ENCODE results near the gene TBC1D25.
A peak's percentile ranks its signal among the peaks of the same experiment; 100 is the strongest.

The TBC1D25 gene

GRCh38 chrX:48584698-48585097 is 45.2 kb downstream of the TBC1D25 start:
- DNase-seq, result no peak
- H3K27me3 ChIP-seq (ENCODE audit: control insufficient read depth in 1 of 2, insufficient read depth in 1 of 2, low read length in 2 of 2), result no peaks in the 10 kb centered on the region
- no peak overlapping the region for H2AFZ ChIP-seq (ENCODE audit: low read depth, low read length)
- H2AK5ac ChIP-seq (ENCODE audit: low read length, severe bottlenecking), result no peak overlapping the region
- no peaks in the 10 kb centered on the region for H3K79me1 ChIP-seq (replicated peaks; ENCODE audit: low read length, poor library complexity, severe bottlenecking)
- H3K9me3 ChIP-seq (ENCODE audit: control insufficient read depth, low read length), result no peaks in the 10 kb centered on the region
- peaks cover 0 to 6% of the 10 kb centered on the region in 2 experiments for H3K36me3 ChIP-seq (ENCODE audit: control insufficient read depth in 1 of 2, insufficient read depth in 2 of 2, low read depth in 1 of 2, low read length in 2 of 2)
- H3K4me3 ChIP-seq (ENCODE audit: insufficient read depth in 1 of 2, low read depth in 1 of 2, low read length in 2 of 2), result no peak overlapping the region
- no peak overlapping the region for H3K23ac ChIP-seq (ENCODE audit: low read length in 2 of 2)
- H3K14ac ChIP-seq (ENCODE audit: low read length in 2 of 2), result no peak overlapping the region
- H2BK12ac ChIP-seq (ENCODE audit: low read length in 2 of 2), result no peak overlapping the region
- H3K4me1 ChIP-seq (ENCODE audit: control insufficient read depth, insufficient read depth, low read depth, low read length), result no peaks in the 10 kb centered on the region
- WGBS, result no CpG with 5 or more reads among the region's 2 CpGs
- no peak overlapping the region for H4K8ac ChIP-seq (ENCODE audit: low read length)
- no peak overlapping the region for H2BK120ac ChIP-seq (ENCODE audit: low read depth, low read length)
- H2BK5ac ChIP-seq (ENCODE audit: low read depth, low read length, poor library complexity, severe bottlenecking), result no peak overlapping the region
- H3K4me2 ChIP-seq (ENCODE audit: low read length, poor library complexity, severe bottlenecking), result no peak overlapping the region
- no peak overlapping the region for H3K18ac ChIP-seq (ENCODE audit: low read depth in 1 of 2, low read length in 2 of 2)
- no peak overlapping the region for H3K4ac ChIP-seq (ENCODE audit: low read depth in 1 of 2, low read length in 2 of 2)
- H2BK15ac ChIP-seq (ENCODE audit: low read depth, poor library complexity, severe bottlenecking), result no peak overlapping the region
- H3K27ac ChIP-seq (ENCODE audit: low read length, poor library complexity, severe bottlenecking), result no peak overlapping the region
- H4K91ac ChIP-seq (ENCODE audit: low read length), result no peak overlapping the region
- no peak overlapping the region for H3K9ac ChIP-seq (ENCODE audit: low read length)

- no peak overlapping the region for H2BK15ac ChIP-seq (ENCODE audit: low read depth, poor library complexity, severe bottlenecking)
- DNase-seq, result no peak
- no peak overlapping the region for H3K23ac ChIP-seq (ENCODE audit: low read length in 2 of 2)
- no peak overlapping the region for H3K27ac ChIP-seq (ENCODE audit: low read length, poor library complexity, severe bottlenecking)
- peak overlapping the region in 1 of 2 experiments; percentile 60 for H3K14ac ChIP-seq (ENCODE audit: low read length in 2 of 2)
- no peak overlapping the region for H2AK5ac ChIP-seq (ENCODE audit: low read length, severe bottlenecking)
- H4K91ac ChIP-seq (ENCODE audit: low read length), result peak overlapping the region; percentile 94
- H3K4me3 ChIP-seq (ENCODE audit: insufficient read depth in 1 of 2, low read depth in 1 of 2, low read length in 2 of 2), result no peak overlapping the region
- H3K4me2 ChIP-seq (ENCODE audit: low read length, poor library complexity, severe bottlenecking), result no peak overlapping the region
- H2AFZ ChIP-seq (ENCODE audit: low read depth, low read length), result no peak overlapping the region
- peak overlapping the region; percentile 94 to 97 for H2BK12ac ChIP-seq (ENCODE audit: low read length in 2 of 2)
- H3K36me3 ChIP-seq (ENCODE audit: control insufficient read depth in 1 of 2, insufficient read depth in 2 of 2, low read depth in 1 of 2, low read length in 2 of 2), result no peaks in the 10 kb centered on the region
- H2BK5ac ChIP-seq (ENCODE audit: low read depth, low read length, poor library complexity, severe bottlenecking), result no peak overlapping the region
- peaks cover 4% of the 10 kb centered on the region for H3K4me1 ChIP-seq (ENCODE audit: control insufficient read depth, insufficient read depth, low read depth, low read length)
- WGBS, result 100% methylated on average over 11 of the region's 13 CpGs
- H3K18ac ChIP-seq (ENCODE audit: low read depth in 1 of 2, low read length in 2 of 2), result peak overlapping the region; percentile 70 to 92
- no peaks in the 10 kb centered on the region for H3K79me1 ChIP-seq (replicated peaks; ENCODE audit: low read length, poor library complexity, severe bottlenecking)
- no peaks in the 10 kb centered on the region for H3K9me3 ChIP-seq (ENCODE audit: control insufficient read depth, low read length)
- peak overlapping the region; percentile 28 for H4K8ac ChIP-seq (ENCODE audit: low read length)
- H3K4ac ChIP-seq (ENCODE audit: low read depth in 1 of 2, low read length in 2 of 2), result peak overlapping the region in 1 of 2 experiments; percentile 91
- peak overlapping the region; percentile 43 for H2BK120ac ChIP-seq (ENCODE audit: low read depth, low read length)
- H3K9ac ChIP-seq (ENCODE audit: low read length), result no peak overlapping the region
- no peaks in the 10 kb centered on the region for H3K27me3 ChIP-seq (ENCODE audit: control insufficient read depth in 1 of 2, insufficient read depth in 1 of 2, low read length in 2 of 2)
These were observed 50.1 kb downstream of the TBC1D25 start for GRCh38 chrX:48589482-48590162.

- Histone ChIP-seq H4K91ac (ENCODE audit: low read length) (peak overlapping the region; percentile 94), H3K23ac (ENCODE audit: low read length in 2 of 2) (no peak overlapping the region), H3K4me2 (ENCODE audit: low read length, poor library complexity, severe bottlenecking) (no peak overlapping the region), H3K4ac (ENCODE audit: low read depth in 1 of 2, low read length in 2 of 2) (peak overlapping the region; percentile 46 to 91), H2AFZ (ENCODE audit: low read depth, low read length) (no peak overlapping the region), H2AK5ac (ENCODE audit: low read length, severe bottlenecking) (no peak overlapping the region), H3K79me1 (replicated peaks; ENCODE audit: low read length, poor library complexity, severe bottlenecking) (no peaks in the 10 kb centered on the region), H3K27me3 (ENCODE audit: control insufficient read depth in 1 of 2, insufficient read depth in 1 of 2, low read length in 2 of 2) (no peaks in the 10 kb centered on the region), H4K8ac (ENCODE audit: low read length) (no peak overlapping the region), H3K9ac (ENCODE audit: low read length) (no peak overlapping the region), H2BK12ac (ENCODE audit: low read length in 2 of 2) (peak overlapping the region; percentile 94 to 97), H2BK120ac (ENCODE audit: low read depth, low read length) (peak overlapping the region; percentile 43), H2BK5ac (ENCODE audit: low read depth, low read length, poor library complexity, severe bottlenecking) (no peak overlapping the region), H3K36me3 (ENCODE audit: control insufficient read depth in 1 of 2, insufficient read depth in 2 of 2, low read depth in 1 of 2, low read length in 2 of 2) (no peaks in the 10 kb centered on the region), H3K4me3 (ENCODE audit: insufficient read depth in 1 of 2, low read depth in 1 of 2, low read length in 2 of 2) (no peak overlapping the region), H3K4me1 (ENCODE audit: control insufficient read depth, insufficient read depth, low read depth, low read length) (peaks cover 4% of the 10 kb centered on the region), H3K9me3 (ENCODE audit: control insufficient read depth, low read length) (no peaks in the 10 kb centered on the region), H3K27ac (ENCODE audit: low read length, poor library complexity, severe bottlenecking) (no peak overlapping the region), H2BK15ac (ENCODE audit: low read depth, poor library complexity, severe bottlenecking) (peak overlapping the region; percentile 40), H3K18ac (ENCODE audit: low read depth in 1 of 2, low read length in 2 of 2) (peak overlapping the region; percentile 87 to 92), H3K14ac (ENCODE audit: low read length in 2 of 2) (peak overlapping the region in 1 of 2 experiments; percentile 60)
- 89% methylated on average over 18 of the region's 21 CpGs for WGBS
- peak; percentile 50 for DNase-seq
These were observed 50.9 kb downstream of the TBC1D25 start for GRCh38 chrX:48590203-48591103.

GRCh38 chrX:48591255-48591791 is 51.8 kb downstream of the TBC1D25 start:
- Histone ChIP-seq H2AK5ac (ENCODE audit: low read length, severe bottlenecking) (peak overlapping the region; percentile 69), H2BK12ac (ENCODE audit: low read length in 2 of 2) (peak overlapping the region; percentile 32 to 97), H3K4me2 (ENCODE audit: low read length, poor library complexity, severe bottlenecking) (no peak overlapping the region), H2AFZ (ENCODE audit: low read depth, low read length) (no peak overlapping the region), H2BK5ac (ENCODE audit: low read depth, low read length, poor library complexity, severe bottlenecking) (no peak overlapping the region), H2BK120ac (ENCODE audit: low read depth, low read length) (peak overlapping the region; percentile 34), H2BK15ac (ENCODE audit: low read depth, poor library complexity, severe bottlenecking) (no peak overlapping the region), H3K4me1 (ENCODE audit: control insufficient read depth, insufficient read depth, low read depth, low read length) (peaks cover 4% of the 10 kb centered on the region), H3K27me3 (ENCODE audit: control insufficient read depth in 1 of 2, insufficient read depth in 1 of 2, low read length in 2 of 2) (no peaks in the 10 kb centered on the region), H4K8ac (ENCODE audit: low read length) (peak overlapping the region; percentile 84), H3K79me1 (replicated peaks; ENCODE audit: low read length, poor library complexity, severe bottlenecking) (no peaks in the 10 kb centered on the region), H3K23ac (ENCODE audit: low read length in 2 of 2) (no peak overlapping the region), H3K18ac (ENCODE audit: low read depth in 1 of 2, low read length in 2 of 2) (peak overlapping the region; percentile 46 to 70), H3K9ac (ENCODE audit: low read length) (no peak overlapping the region), H3K9me3 (ENCODE audit: control insufficient read depth, low read length) (no peaks in the 10 kb centered on the region), H3K14ac (ENCODE audit: low read length in 2 of 2) (no peak overlapping the region), H3K4me3 (ENCODE audit: insufficient read depth in 1 of 2, low read depth in 1 of 2, low read length in 2 of 2) (no peak overlapping the region), H3K36me3 (ENCODE audit: control insufficient read depth in 1 of 2, insufficient read depth in 2 of 2, low read depth in 1 of 2, low read length in 2 of 2) (no peaks in the 10 kb centered on the region), H4K91ac (ENCODE audit: low read length) (peak overlapping the region; percentile 94), H3K4ac (ENCODE audit: low read depth in 1 of 2, low read length in 2 of 2) (peak overlapping the region in 1 of 2 experiments; percentile 81), H3K27ac (ENCODE audit: low read length, poor library complexity, severe bottlenecking) (no peak overlapping the region)
- 7% methylated on average over 6 of the region's 9 CpGs for WGBS
- peak; percentile 93 for DNase-seq

Measured in mesenchymal stem cell (in vitro differentiated cells and primary cell).